Gastrocnemius medialis (tissue), 4 donors: ENCODE results near the gene PLEKHG4.

Experiments used
- POLR2A ChIP-seq, 2 donors: fragments of 450-650 bp; IDR thresholded peaks; one replicate each; pipeline ENCODE4 v1.6.1; 2017; ENCODE audit warnings: antibody characterized with exemption in 2 of 2, mild to moderate bottlenecking in 2 of 2, moderate library complexity in 2 of 2
- TF ChIP-seq, protein P1 (sequence below), 5 experiments: fragments of 450-650 bp in 3 of 5; fragments of 200-600 bp in 2 of 5; sonication (generic) in 2 of 5; IDR thresholded peaks in 4 of 5; conservative IDR thresholded peaks in 1 of 5; 1 replicate in 4 of 5; 2 replicates in 1 of 5; pipeline ENCODE4 v1.5.1; 2016 to 2019; ENCODE audit warnings: antibody characterized with exemption in 5 of 5, mild to moderate bottlenecking in 3 of 5, moderate library complexity in 3 of 5

GRCh38 chr16:67287960-67288359 lies 8.6 kb downstream of the PLEKHG4 start:
- TF ChIP-seq, protein P1, sequence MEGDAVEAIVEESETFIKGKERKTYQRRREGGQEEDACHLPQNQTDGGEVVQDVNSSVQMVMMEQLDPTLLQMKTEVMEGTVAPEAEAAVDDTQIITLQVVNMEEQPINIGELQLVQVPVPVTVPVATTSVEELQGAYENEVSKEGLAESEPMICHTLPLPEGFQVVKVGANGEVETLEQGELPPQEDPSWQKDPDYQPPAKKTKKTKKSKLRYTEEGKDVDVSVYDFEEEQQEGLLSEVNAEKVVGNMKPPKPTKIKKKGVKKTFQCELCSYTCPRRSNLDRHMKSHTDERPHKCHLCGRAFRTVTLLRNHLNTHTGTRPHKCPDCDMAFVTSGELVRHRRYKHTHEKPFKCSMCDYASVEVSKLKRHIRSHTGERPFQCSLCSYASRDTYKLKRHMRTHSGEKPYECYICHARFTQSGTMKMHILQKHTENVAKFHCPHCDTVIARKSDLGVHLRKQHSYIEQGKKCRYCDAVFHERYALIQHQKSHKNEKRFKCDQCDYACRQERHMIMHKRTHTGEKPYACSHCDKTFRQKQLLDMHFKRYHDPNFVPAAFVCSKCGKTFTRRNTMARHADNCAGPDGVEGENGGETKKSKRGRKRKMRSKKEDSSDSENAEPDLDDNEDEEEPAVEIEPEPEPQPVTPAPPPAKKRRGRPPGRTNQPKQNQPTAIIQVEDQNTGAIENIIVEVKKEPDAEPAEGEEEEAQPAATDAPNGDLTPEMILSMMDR (IDR thresholded peaks at IDR 0.05 in 4 of 5, conservative IDR thresholded peaks at IDR 0.05 in 1 of 5) = no peak
- TF ChIP-seq POLR2A (IDR thresholded peaks at IDR 0.05) = no peak
